C4-2B (cell line): Measurements from ENCODE around the gene POP7.

Experiments
- ZFX ChIP-seq: fragments of 450-650 bp; IDR thresholded peaks from 2 replicates; pipeline ENCODE4 v1.6.1; 2017
- TF ChIP-seq, protein P1 (sequence below): fragments of 450-650 bp; conservative IDR thresholded peaks from 2 replicates; pipeline ENCODE4 v1.5.1; 2017; ENCODE audit warnings: mild to moderate bottlenecking

DNA sequence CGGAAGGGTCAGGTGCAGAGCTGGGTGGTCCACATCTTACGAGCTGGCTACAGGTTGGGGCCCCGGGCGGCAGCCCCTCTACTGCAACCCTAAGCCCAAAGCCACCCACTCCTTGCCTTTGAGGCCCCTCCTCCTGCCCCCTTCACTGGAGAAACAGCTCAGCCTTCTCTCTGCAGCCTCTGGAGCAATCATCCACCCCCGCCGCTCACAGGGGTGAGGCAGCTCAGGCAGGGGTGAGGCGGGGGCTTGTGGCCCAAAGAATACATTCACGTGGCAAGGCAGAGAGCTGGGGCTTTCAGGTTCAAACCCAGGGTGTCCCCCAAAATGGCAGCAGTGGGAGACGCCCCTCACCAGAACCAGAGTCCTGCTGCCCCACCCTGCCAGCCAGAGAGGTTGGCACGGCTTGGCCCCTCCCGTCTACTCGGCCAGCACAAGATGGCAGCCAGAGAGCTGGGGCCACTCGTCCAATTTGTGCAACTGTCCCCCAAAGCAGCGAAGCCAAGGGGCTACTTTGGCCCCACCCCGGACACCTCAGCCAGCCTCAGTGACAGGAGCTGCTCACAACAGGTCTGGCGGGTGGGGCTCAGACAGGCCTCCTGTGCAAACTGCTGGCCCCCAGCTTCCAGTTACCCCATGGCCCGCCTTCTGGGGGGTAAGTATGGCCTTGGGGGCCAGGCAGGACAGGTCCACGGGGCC lies 25.2 kb upstream of the POP7 start:
- TF ChIP-seq, protein P1, sequence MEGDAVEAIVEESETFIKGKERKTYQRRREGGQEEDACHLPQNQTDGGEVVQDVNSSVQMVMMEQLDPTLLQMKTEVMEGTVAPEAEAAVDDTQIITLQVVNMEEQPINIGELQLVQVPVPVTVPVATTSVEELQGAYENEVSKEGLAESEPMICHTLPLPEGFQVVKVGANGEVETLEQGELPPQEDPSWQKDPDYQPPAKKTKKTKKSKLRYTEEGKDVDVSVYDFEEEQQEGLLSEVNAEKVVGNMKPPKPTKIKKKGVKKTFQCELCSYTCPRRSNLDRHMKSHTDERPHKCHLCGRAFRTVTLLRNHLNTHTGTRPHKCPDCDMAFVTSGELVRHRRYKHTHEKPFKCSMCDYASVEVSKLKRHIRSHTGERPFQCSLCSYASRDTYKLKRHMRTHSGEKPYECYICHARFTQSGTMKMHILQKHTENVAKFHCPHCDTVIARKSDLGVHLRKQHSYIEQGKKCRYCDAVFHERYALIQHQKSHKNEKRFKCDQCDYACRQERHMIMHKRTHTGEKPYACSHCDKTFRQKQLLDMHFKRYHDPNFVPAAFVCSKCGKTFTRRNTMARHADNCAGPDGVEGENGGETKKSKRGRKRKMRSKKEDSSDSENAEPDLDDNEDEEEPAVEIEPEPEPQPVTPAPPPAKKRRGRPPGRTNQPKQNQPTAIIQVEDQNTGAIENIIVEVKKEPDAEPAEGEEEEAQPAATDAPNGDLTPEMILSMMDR, result no peak
- TF ChIP-seq ZFX, result no peak
